Measurements from ENCODE around the gene ZP1.
A peak's percentile ranks its signal among the peaks of the same experiment; 100 is the strongest.

The ZP1 gene

GRCh38 chr11:60913793-60914632 is 46.7 kb downstream of the ZP1 start, which contains the start of gene TMEM109 (continued):
- TF ChIP-seq ZBTB11 (tag by site-specific recombination; conservative IDR thresholded peaks at IDR 0.05; ENCODE audit: low read depth) (peak; percentile 70; the same call in 1 of the 2 replicates), ZNF239 (tag by site-specific recombination; IDR thresholded peaks at IDR 0.05) (no peak), BCL11B (tag by site-specific recombination; IDR thresholded peaks at IDR 0.05; ENCODE audit: low read depth) (no peak), ZNF596 (tag by site-specific recombination; IDR thresholded peaks at IDR 0.05) (no peak), ZNF561 (tag by site-specific recombination; IDR thresholded peaks at IDR 0.05; ENCODE audit: borderline replicate concordance) (no peak), ZNF621 (tag by site-specific recombination; IDR thresholded peaks at IDR 0.05) (no peak), EGR2 (tag by site-specific recombination; IDR thresholded peaks at IDR 0.05; ENCODE audit: low read depth) (no peak), ZFHX2 (tag by site-specific recombination; conservative IDR thresholded peaks at IDR 0.05) (peak; percentile 36), MYNN (tag by site-specific recombination; IDR thresholded peaks at IDR 0.05; ENCODE audit: borderline replicate concordance) (peak; percentile 99), ZNF623 (tag by site-specific recombination; IDR thresholded peaks at IDR 0.05) (no peak), ZNF624 (tag by site-specific recombination; IDR thresholded peaks at IDR 0.05) (no peak), ZNF423 (tag by site-specific recombination; IDR thresholded peaks at IDR 0.05) (peak; percentile 19; the same call in 1 of the 2 replicates), ZFP3 (tag by site-specific recombination; IDR thresholded peaks at IDR 0.05; ENCODE audit: low read depth) (no peak), ZBTB48 (tag by site-specific recombination; IDR thresholded peaks at IDR 0.05) (no peak), ZNF580 (tag by site-specific recombination; IDR thresholded peaks at IDR 0.05) (no peak), ZNF571 (tag by site-specific recombination; IDR thresholded peaks at IDR 0.05) (no peak), ZNF169 (tag by site-specific recombination; IDR thresholded peaks at IDR 0.05) (no peak), ZNF548 (tag by site-specific recombination; IDR thresholded peaks at IDR 0.05) (no peak), BCL11A (tag by site-specific recombination; IDR thresholded peaks at IDR 0.05; ENCODE audit: low read depth) (no peak), PATZ1 (tag by site-specific recombination; IDR thresholded peaks at IDR 0.05) (no peak), ZNF223 (tag by site-specific recombination; IDR thresholded peaks at IDR 0.05) (no peak), IKZF3 (tag by site-specific recombination; IDR thresholded peaks at IDR 0.05) (peak; percentile 83; the same call in 1 of the 2 replicates), ZNF155 (tag by site-specific recombination; IDR thresholded peaks at IDR 0.05) (no peak), ZNF146 (tag by site-specific recombination; IDR thresholded peaks at IDR 0.05) (no peak), GLI4 (tag by site-specific recombination; IDR thresholded peaks at IDR 0.05) (no peak), KLF10 (tag by site-specific recombination; IDR thresholded peaks at IDR 0.05) (no peak), ZNF157 (tag by site-specific recombination; IDR thresholded peaks at IDR 0.05) (no peak), ZNF518A (tag by site-specific recombination; conservative IDR thresholded peaks at IDR 0.05; ENCODE audit: low read depth) (0 out of 2 replicates have a peak, but pooled peaks have one; percentile 46), ZNF391 (tag by site-specific recombination; IDR thresholded peaks at IDR 0.05; ENCODE audit: borderline replicate concordance, low read depth) (no peak), KLF7 (tag by site-specific recombination; IDR thresholded peaks at IDR 0.05; ENCODE audit: borderline replicate concordance) (no peak), ZNF324 (tag by site-specific recombination; IDR thresholded peaks at IDR 0.05) (no peak; the same call in 1 of the 2 replicates)

All from HEK293 (cell line).